ENCODE measurements around the gene SIVA1.

DNA sequence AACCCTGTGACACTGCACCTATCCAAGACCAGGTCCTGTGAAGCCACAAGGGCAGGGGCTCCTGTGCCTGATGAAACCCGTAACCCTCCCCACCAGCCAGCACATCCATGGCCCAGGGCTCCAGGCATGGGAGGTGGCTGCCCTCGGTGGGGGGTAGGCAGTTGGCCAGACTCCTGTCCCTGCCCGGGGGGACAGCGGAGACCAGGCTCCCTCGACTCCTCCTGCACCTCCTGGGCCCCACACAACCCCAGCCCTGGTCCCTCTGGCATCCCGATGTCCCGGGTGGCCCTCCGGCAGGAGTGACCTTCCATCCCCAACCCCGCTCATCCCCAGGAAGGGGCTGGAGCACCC lies 31.2 kb downstream of the SIVA1 start:
- TF ChIP-seq SP2 (IDR thresholded peaks at IDR 0.05; ENCODE audit: low read length), result no peak
- no peak for TF ChIP-seq POLR2A (IDR thresholded peaks at IDR 0.05; ENCODE audit: control extremely low read depth in 1 of 2, low read depth in 2 of 2, low read length in 2 of 2)
- TF ChIP-seq SP1 (IDR thresholded peaks at IDR 0.05; ENCODE audit: low read depth, low read length), result no peak
- TF ChIP-seq, protein P1, sequence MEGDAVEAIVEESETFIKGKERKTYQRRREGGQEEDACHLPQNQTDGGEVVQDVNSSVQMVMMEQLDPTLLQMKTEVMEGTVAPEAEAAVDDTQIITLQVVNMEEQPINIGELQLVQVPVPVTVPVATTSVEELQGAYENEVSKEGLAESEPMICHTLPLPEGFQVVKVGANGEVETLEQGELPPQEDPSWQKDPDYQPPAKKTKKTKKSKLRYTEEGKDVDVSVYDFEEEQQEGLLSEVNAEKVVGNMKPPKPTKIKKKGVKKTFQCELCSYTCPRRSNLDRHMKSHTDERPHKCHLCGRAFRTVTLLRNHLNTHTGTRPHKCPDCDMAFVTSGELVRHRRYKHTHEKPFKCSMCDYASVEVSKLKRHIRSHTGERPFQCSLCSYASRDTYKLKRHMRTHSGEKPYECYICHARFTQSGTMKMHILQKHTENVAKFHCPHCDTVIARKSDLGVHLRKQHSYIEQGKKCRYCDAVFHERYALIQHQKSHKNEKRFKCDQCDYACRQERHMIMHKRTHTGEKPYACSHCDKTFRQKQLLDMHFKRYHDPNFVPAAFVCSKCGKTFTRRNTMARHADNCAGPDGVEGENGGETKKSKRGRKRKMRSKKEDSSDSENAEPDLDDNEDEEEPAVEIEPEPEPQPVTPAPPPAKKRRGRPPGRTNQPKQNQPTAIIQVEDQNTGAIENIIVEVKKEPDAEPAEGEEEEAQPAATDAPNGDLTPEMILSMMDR (IDR thresholded peaks at IDR 0.05; ENCODE audit: control extremely low read depth in 1 of 3, insufficient read depth in 1 of 3, low read depth in 1 of 3, low read length in 3 of 3), result no peak
- TF ChIP-seq, protein P2, sequence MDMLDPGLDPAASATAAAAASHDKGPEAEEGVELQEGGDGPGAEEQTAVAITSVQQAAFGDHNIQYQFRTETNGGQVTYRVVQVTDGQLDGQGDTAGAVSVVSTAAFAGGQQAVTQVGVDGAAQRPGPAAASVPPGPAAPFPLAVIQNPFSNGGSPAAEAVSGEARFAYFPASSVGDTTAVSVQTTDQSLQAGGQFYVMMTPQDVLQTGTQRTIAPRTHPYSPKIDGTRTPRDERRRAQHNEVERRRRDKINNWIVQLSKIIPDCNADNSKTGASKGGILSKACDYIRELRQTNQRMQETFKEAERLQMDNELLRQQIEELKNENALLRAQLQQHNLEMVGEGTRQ (IDR thresholded peaks at IDR 0.05; ENCODE audit: low read length), result no peak
- TF ChIP-seq SIN3A (conservative IDR thresholded peaks at IDR 0.05 in 1 of 2, IDR thresholded peaks at IDR 0.05 in 1 of 2; ENCODE audit: low read depth in 1 of 2, low read length in 2 of 2), result no peak
- TF ChIP-seq, protein P3, sequence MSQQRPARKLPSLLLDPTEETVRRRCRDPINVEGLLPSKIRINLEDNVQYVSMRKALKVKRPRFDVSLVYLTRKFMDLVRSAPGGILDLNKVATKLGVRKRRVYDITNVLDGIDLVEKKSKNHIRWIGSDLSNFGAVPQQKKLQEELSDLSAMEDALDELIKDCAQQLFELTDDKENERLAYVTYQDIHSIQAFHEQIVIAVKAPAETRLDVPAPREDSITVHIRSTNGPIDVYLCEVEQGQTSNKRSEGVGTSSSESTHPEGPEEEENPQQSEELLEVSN (IDR thresholded peaks at IDR 0.05), result no peak
- TF ChIP-seq CREB1 (IDR thresholded peaks at IDR 0.05), result no peak
- TF ChIP-seq RAD21 (IDR thresholded peaks at IDR 0.05 in 1 of 2, conservative IDR thresholded peaks at IDR 0.05 in 1 of 2; ENCODE audit: low read depth in 2 of 2, low read length in 2 of 2), result no peak
- TF ChIP-seq GABPA (IDR thresholded peaks at IDR 0.05; ENCODE audit: borderline replicate concordance, insufficient read depth, low read length), result no peak
- TF ChIP-seq JUND (IDR thresholded peaks at IDR 0.05; ENCODE audit: low read length), result no peak
- no peak for TF ChIP-seq JUN (IDR thresholded peaks at IDR 0.05; ENCODE audit: low read depth, low read length)
